Uterus (tissue), 4 donors: ENCODE measurements around the gene GPLD1. TPM values are rescaled to one million over a fixed set of nuclear protein-coding genes. Genes with fewer than 3 reads are reported as not detected.

ENCODE experiments used
- DNase-seq, 2 donors: peaks; one replicate each; pipeline ENCODE4 v3.0.0-alpha.2; 2019 to 2020
- H3K27ac ChIP-seq, 2 donors: fragments of 200-600 bp; sonication (generic); 1 replicate in 1 of 2; 2 replicates in 1 of 2; pipeline ENCODE4 v1.5.1; 2016 to 2018
- H3K27me3 ChIP-seq, 2 donors: fragments of 200-600 bp; sonication (generic); one replicate each; pipeline ENCODE4 v1.5.1; 2018 to 2019; ENCODE audit warnings: control low read depth in 1 of 2
- H3K36me3 ChIP-seq, 2 donors: fragments of 200-600 bp; sonication (generic); one replicate each; pipeline ENCODE4 v1.5.1; 2019; ENCODE audit warnings: control low read depth in 1 of 2
- H3K4me1 ChIP-seq, 2 donors: fragments of 200-600 bp; sonication (generic); one replicate each; pipeline ENCODE4 v1.5.1; 2018 to 2019; ENCODE audit warnings: control low read depth in 1 of 2
- H3K4me3 ChIP-seq, 2 donors: fragments of 200-600 bp; sonication (generic); 1 replicate in 1 of 2; 2 replicates in 1 of 2; pipeline ENCODE4 v1.5.1; 2018 to 2019; ENCODE audit warnings: mild to moderate bottlenecking in 1 of 2
- H3K9me3 ChIP-seq, 2 donors: fragments of 200-600 bp; sonication (generic); one replicate each; pipeline ENCODE4 v1.5.1; 2019; ENCODE audit warnings: control low read depth in 1 of 2
- POLR2A ChIP-seq, 2 donors: fragments of 450-650 bp; IDR thresholded peaks; one replicate each; pipeline ENCODE4 v1.6.1; 2016; ENCODE audit warnings: antibody characterized with exemption in 2 of 2, mild to moderate bottlenecking in 1 of 2, moderate library complexity in 1 of 2
- intact Hi-C: fragments of 100-400 bp; cut with DNase I; formaldehyde crosslinking; loops from one replicate; pipeline ENCODE4 v1.15.1; 2023; ENCODE audit warnings: low total_unique reads
- total RNA-seq, 4 donors: library from RNA; depleted of rRNA in 3 of 4; stranded (reverse); fragments of >200 nt in 3 of 4; gene quantifications; one replicate each; pipeline versions ENCODE4 v1.1.0 to v1.2.4, GENCODE V29; 2014 to 2023
- TF ChIP-seq, protein P1 (sequence below), 4 experiments: fragments of 200-600 bp in 2 of 4; fragments of 450-650 bp in 2 of 4; sonication (generic) in 2 of 4; IDR thresholded peaks; one replicate each; pipeline ENCODE4 v1.5.1; 2016 to 2019; ENCODE audit warnings: antibody characterized with exemption in 4 of 4, mild to moderate bottlenecking in 2 of 4, moderate library complexity in 1 of 4
- donor health status: DM: yes; HTN: yes; CAD: no.

Gene GPLD1
- total RNA-seq, 4 donors from 2014 or later, result under 0.01 to 6.5 (median 3.7) TPM

GRCh38 chr6:24480705-24481104, 8.7 kb downstream of the GPLD1 start:
- H3K4me3 ChIP-seq, result no peak overlapping the region
- H3K36me3 ChIP-seq, result no peaks in the 10 kb centered on the region
- H3K27me3 ChIP-seq, result no peaks in the 10 kb centered on the region
- DNase-seq, result no peak
- H3K27ac ChIP-seq, result no peak overlapping the region
- no peaks in the 10 kb centered on the region for H3K9me3 ChIP-seq
- intact Hi-C loops, result no loop called here
- TF ChIP-seq POLR2A (IDR thresholded peaks at IDR 0.05), result no peak
- TF ChIP-seq, protein P1, sequence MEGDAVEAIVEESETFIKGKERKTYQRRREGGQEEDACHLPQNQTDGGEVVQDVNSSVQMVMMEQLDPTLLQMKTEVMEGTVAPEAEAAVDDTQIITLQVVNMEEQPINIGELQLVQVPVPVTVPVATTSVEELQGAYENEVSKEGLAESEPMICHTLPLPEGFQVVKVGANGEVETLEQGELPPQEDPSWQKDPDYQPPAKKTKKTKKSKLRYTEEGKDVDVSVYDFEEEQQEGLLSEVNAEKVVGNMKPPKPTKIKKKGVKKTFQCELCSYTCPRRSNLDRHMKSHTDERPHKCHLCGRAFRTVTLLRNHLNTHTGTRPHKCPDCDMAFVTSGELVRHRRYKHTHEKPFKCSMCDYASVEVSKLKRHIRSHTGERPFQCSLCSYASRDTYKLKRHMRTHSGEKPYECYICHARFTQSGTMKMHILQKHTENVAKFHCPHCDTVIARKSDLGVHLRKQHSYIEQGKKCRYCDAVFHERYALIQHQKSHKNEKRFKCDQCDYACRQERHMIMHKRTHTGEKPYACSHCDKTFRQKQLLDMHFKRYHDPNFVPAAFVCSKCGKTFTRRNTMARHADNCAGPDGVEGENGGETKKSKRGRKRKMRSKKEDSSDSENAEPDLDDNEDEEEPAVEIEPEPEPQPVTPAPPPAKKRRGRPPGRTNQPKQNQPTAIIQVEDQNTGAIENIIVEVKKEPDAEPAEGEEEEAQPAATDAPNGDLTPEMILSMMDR (IDR thresholded peaks at IDR 0.05), result no peak
- H3K4me1 ChIP-seq, result no peaks in the 10 kb centered on the region

DNA sequence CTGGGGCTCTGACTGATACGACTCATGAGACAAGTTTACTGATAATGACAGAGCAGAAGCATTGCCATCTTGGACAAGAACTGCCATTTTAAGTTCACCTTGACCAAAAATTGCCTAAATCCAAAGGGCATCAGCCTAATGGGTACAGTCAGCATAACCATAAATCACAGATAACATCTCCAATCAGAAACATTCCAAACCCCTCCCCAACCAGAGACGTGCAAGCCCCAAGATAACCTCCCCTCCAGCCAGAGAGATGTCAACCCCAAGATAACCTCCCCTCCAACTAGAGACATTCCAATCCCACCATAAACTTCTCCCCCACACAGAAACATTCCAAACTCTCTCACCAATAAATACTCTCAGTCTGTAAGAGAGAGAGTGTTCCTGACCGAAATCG, 10.5 kb downstream of the GPLD1 start:
- Histone ChIP-seq H3K27ac (no peak overlapping the region), H3K9me3 (no peaks in the 10 kb centered on the region), H3K4me1 (no peaks in the 10 kb centered on the region), H3K36me3 (no peaks in the 10 kb centered on the region), H3K4me3 (no peak overlapping the region), H3K27me3 (no peaks in the 10 kb centered on the region)
- DNase-seq, result no peak
- intact Hi-C loops, result no loop called here
- TF ChIP-seq POLR2A (IDR thresholded peaks at IDR 0.05), result no peak
- TF ChIP-seq, protein P1 (IDR thresholded peaks at IDR 0.05), result no peak

DNA sequence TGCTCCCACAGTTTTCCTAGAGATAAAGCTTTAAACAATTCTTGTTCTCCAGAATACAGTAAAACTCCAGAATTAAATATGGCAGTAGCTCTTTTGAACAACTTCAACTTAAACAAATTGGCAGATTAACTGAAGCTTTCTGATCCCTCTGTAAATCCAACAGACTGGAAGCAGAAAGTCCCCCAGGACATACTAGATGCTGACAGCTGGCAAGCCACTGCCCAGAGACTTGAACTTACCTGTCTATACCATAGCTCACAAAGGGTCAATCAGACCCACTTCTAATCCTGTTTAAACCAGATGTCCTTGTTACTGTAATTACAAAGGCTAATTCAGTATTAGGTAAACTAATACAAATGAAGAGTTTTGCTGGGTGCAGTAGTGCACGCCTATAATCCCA, 12.3 kb downstream of the GPLD1 start:
- intact Hi-C loops, result no loop called here
- no peak for DNase-seq

GRCh38 chr6:24476631-24477030, 12.7 kb downstream of the GPLD1 start:
- no peaks in the 10 kb centered on the region for H3K36me3 ChIP-seq
- TF ChIP-seq POLR2A (IDR thresholded peaks at IDR 0.05), result no peak
- TF ChIP-seq, protein P1 (IDR thresholded peaks at IDR 0.05), result no peak
- no peaks in the 10 kb centered on the region for H3K27me3 ChIP-seq
- no peaks in the 10 kb centered on the region for H3K9me3 ChIP-seq
- H3K4me3 ChIP-seq, result no peak overlapping the region
- H3K27ac ChIP-seq, result no peak overlapping the region
- intact Hi-C loops, result no loop called here
- DNase-seq, result no peak
- H3K4me1 ChIP-seq, result no peaks in the 10 kb centered on the region

More for the DNA sequence above, 12.3 kb downstream of the GPLD1 start:
- no peak for TF ChIP-seq POLR2A (IDR thresholded peaks at IDR 0.05)
- TF ChIP-seq, protein P1 (IDR thresholded peaks at IDR 0.05), result no peak
- Histone ChIP-seq H3K9me3 (no peaks in the 10 kb centered on the region), H3K27me3 (no peaks in the 10 kb centered on the region), H3K36me3 (no peaks in the 10 kb centered on the region), H3K4me3 (no peak overlapping the region), H3K27ac (no peak overlapping the region), H3K4me1 (no peaks in the 10 kb centered on the region)

DNA sequence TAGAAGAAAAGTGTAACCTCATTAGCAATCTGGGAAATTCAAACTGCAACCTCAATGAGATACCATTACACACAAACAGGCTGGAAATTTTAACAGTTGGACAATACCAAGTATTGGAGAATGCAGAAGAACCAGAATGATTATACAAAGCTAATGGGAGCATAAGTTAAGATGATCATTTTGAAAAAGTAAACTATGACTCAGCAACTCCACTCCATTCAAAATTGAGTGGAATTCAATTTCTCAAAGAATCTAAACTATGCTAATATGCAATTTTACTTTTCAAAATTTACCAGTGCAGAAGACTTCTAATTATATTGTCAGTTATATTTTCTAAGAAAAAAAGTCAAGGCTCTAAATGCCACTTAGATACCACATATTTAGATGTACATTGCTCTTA, 17.2 kb downstream of the GPLD1 start:
- Histone ChIP-seq H3K4me1 (no peaks in the 10 kb centered on the region), H3K27ac (no peak overlapping the region), H3K36me3 (no peaks in the 10 kb centered on the region), H3K27me3 (no peaks in the 10 kb centered on the region), H3K4me3 (no peak overlapping the region), H3K9me3 (no peaks in the 10 kb centered on the region)
- DNase-seq, result no peak
- intact Hi-C loops, result no loop called here
- TF ChIP-seq, protein P1 (IDR thresholded peaks at IDR 0.05), result no peak
